GM19455 (cell line): ENCODE results near the gene MASP2.
A peak's percentile ranks its signal among the peaks of the same experiment; 100 is the strongest.
"Not testable (repeated sequence)": the region's sequence is repeated elsewhere in the genome, so short reads cannot be mapped to it uniquely, and the experiment has no call there.

Experiments used
- ATAC-seq: cut with Tn5 transposase; IDR thresholded peaks from one replicate; pipeline ENCODE4 v1.9.1; 2021; ENCODE audit not compliant: unreplicated experiment

Gene MASP2

DNA sequence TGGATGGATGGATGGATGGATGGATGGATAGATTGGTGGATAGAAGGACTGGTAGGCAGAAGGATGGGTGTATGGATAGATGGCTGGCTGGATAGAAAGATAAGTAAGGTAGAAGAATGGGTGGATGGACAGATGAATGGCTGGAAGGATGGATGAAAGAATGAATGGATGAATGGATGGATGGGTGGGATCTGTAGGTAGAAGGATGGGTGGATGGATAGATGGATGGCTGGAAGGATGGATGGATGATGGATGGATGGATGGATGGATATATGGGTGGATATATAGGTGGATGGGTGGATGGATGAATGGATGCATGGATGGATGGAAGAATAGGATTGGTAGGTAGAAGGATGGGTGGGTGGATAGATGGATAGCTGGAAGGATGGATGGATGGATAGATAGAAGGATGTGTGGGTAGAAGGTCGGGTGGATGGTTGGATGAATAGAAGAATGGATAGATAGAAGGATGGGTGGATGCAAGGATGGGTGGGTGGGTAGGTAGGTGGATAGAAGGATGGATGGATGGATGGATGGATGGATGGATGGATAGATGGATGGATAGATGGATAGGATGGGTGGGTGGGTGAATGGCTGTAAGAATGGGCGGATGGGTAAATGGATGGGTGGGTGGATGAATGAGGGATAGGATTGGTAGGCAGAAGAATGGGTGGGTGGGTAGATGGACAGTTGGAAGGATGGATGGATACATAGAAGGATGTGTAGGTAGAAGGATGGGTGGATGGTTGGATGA lies 7.5 kb downstream of the MASP2 start:
- ATAC-seq, result no peak

DNA sequence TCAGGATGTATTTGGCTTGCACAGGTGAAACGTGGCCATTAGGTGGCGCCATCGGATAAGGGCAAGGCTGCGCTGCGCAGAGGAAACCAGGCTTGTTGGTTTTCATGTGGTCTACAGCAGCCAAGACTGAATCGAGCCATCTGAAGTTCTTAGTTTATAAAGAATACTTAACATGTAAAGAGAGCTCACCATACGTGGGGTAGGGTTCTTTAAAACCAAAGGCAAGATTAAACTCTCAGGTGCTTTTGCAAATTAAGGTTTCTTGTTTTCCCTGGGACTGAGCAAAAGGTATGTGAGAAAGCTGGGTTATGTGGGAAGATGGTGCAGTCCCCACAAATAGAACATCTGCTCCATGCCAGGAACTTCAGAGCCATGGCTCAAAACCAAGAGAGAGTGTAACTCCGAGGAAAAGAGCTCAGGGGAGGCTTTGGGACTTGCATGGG lies 9.3 kb downstream of the MASP2 start:
- ATAC-seq, result no peak

DNA sequence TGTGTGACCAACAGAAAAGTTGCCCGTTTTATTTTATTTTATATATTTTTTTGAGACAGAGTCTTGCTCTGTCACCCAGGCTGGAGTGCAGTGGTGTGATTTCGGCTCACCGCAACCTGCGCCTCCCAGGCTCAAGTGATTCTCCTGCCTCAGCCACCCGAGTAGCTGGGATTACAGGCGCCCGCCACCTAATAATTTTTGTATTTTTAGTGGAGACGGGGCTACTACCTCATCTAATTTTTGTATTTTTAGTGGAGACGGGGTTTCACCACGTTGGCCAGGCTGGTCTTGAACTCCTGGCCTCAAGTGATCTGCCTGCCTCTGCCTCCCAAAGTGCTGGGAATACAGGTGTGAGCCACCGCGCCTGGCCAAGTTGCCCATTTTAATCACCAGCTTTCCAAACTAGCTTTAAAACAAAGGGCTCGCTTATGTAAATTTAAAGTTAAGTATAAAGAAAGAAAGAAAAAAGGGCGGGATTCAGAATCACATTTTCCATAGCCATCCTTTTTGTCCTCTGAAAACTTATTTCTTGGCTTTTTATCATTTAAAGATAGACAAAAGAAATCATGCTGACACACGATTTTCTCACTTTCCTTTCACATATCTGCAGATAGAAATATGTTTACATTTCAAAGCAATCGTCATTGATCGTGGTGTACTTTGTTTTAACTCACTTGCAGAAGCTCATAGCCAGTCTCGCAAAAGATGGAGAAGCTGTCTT lies 9.9 kb downstream of the MASP2 start:
- not testable (repeated sequence) for ATAC-seq

DNA sequence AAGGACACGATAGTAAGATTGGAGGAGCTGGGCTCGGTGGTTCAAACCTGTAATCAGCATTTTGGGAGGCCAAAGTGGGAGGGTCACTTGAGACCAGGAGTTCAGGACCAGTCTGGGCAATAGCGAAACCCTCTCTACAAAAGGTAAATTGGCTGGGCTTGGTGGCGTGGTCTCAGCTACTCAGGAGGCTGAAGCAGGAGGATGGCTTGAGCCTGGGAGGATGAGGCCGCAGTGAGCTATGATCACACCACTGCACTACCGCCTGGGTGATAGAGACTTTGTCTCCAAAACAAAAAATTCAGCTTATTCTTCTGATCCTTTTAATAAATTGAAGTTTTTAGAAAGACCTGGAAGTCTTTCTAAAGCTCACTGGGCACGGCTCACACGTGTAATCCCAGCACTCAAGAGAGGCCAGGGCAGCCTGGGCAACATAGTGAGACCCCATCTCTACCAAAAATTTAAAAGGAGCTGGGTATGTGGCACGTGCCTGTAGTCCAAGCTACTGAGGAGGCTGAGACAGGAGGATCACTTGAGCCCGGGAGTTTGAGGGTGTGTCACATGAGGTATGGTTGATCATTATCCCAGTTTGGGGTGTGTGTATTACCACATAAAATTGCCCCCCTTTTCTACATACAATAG lies 15.3 kb downstream of the MASP2 start:
- ATAC-seq, result no peak

DNA sequence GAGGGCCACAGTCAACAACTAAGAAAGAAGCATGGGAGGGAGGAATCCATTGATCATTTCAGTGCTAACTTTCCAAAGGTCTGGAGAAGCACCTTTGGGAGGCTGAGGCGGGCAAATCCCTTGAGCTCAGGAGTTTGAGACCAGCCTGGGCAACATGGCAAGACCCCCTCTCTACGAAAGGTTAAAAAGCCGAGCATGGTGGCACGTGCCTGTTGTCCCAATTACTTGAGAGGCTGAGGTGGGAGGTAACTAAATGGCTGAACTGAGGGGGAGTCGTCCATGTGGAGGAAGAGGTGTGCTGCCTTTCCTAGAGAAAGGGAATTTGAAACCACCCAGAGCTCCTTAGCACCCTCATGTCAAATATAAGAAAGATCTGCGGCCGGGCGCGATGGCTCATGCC lies 16.2 kb downstream of the MASP2 start:
- no peak for ATAC-seq

DNA sequence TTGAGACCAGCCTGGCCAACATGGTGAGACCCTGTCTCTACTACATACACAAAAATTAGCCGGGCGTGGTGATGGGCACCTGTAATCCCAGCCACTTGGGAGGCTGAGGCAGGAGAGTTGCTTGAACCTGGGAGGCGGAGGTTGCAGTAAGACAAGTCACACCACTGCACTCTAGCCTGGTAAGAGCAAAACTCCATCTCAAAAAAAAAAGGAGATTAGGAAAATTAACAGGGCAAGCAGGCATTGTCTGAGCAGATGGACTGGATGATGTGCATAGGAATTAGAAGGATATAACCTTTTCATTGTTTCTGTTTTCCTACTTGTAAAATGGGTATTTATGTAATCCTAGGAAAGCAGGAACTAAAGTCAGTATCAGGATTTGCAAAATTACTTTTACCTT lies 19.0 kb downstream of the MASP2 start:
- ATAC-seq, result no peak

DNA sequence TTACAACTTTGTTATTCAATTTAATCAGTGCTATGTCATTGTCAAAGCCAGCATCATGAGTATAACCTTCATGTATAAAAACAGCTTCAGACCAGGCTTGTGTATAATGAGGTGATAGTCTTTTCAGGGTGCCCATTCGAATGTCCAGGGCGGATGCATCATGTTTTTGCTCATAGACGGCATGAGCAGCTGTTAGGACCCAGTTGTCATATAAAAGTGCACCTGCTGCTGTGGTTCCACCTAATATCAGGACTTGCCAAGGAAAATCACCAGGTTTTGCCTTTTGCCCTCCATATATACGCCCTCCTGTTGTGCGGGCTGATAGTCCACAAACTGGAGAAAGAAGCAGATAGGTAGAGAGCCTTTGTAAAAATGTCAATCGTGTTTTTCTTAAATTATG lies 19.7 kb downstream of the MASP2 start:
- ATAC-seq, result no peak

DNA sequence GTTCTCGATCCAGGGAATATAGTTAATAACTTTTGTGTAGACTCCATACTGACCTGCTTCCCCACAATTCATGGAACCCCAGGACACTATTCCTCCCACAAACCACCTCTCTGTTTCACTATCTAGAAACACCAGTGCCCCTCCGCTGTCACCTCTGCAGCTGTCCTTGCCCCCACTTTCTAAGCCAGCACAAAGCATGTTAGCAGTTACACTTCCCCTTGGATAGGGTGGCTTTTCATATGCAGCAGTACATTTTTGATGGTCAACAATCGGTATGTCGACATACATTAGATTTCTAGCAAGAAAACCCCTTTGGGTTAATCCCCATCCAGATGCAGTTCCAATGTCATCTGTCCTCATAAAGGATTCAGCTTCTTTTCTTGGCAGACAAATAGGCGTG lies 20.1 kb downstream of the MASP2 start:
- ATAC-seq, result no peak

DNA sequence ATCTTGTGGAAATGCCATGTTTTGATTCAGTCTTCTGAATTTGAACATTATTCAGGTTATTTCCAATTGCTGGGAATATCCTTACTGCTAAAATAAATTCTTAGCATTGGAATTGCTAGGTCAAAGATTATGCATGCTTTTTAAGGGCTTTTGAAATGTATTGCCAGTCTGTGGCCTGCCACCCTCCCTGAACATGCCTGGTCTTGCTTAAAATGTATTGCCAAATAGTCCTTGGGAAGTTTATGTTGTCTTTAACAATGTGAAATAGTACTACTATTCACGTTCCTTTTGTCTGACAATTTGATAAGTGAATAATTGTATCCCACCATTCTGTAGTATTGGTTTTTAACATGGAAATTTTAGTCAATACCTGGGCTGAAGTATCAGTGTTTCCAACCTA lies 21.0 kb downstream of the MASP2 start:
- ATAC-seq, result no peak

DNA sequence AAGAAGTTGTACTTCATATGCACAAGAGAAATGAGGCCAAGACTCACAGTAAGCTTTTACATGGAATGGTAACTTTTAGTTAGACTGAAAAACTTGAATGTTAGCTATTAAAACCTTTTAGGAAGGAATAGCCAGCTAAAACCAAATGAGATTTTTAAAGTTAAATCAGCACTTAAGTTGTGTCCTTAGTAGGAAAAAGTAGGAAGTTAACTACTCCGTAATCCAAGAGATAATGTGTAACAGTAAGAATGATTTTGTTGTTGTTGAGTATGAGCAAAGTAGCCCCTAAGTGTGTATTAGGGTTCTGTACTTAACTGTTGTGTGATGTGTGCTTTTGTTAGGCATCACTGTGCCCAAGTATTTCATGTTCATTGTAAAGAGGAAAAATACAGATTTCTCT lies 21.4 kb downstream of the MASP2 start:
- ATAC-seq, result no peak

DNA sequence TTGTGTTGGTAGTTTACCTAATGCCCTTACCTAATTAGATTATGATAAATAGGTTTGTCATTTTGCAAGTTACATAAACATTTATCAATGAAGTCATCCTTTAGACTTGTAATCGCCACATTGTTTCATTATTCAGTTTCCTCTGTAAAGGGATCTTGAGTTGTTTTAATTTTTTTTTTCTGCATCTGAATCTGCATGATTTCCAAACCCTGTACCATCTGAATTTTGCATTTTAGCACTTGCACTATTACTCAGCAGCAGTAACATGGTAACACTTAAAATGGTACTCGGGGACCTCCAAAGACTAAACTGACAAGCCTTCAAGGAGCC lies 22.2 kb downstream of the MASP2 start:
- no peak for ATAC-seq

DNA sequence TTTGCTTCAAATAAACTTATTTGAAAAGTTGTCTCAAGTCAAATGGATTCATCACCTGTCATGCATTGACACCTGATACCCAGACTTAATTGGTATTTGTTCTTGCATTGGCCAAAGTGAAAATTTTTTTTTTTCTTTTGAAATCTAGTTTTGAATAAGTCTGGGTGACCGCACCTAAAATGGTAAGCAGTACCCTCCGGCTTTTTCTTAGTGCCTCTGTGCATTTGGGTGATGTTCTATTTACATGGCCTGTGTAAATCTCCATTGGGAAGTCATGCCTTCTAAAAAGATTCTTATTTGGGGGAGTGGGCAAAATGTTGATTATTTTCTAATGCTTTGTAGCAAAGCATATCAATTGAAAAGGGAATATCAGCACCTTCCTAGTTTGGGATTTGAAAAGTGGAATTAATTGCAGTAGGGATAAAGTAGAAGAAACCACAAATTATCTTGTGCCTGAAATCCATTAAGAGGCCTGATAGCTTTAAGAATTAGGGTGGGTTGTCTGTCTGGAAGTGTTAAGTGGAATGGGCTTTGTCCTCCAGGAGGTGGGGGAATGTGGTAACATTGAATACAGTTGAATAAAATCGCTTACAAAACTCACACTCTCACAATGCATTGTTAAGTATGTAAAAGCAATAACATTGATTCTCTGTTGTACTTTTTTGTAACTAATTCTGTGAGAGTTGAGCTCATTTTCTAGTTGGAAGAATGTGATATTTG lies 22.7 kb downstream of the MASP2 start:
- ATAC-seq, result no peak

DNA sequence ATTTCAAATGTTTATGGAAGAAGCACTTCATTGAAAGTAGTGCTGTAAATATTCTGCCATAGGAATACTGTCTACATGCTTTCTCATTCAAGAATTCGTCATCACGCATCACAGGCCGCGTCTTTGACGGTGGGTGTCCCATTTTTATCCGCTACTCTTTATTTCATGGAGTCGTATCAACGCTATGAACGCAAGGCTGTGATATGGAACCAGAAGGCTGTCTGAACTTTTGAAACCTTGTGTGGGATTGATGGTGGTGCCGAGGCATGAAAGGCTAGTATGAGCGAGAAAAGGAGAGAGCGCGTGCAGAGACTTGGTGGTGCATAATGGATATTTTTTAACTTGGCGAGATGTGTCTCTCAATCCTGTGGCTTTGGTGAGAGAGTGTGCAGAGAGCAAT lies 23.8 kb downstream of the MASP2 start:
- no peak for ATAC-seq

DNA sequence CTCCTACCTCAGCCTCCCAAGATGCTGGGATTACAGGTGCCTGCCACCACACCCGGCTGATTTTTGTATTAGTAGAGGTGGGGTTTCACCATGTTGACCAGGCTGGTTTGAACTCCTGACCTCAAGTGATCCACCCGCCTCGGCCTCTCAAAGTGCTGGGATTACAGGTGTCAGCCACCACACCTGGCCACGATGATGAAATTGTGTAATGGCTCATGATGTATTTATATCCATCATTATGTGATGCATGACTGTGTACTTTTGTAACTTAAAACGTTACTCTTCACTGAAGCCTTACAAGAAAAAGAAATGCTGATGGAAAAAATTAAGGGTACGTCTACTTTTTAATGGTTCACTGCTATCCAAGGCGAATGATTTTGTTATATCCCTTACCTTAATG lies 27.1 kb downstream of the MASP2 start:
- ATAC-seq, result no peak

DNA sequence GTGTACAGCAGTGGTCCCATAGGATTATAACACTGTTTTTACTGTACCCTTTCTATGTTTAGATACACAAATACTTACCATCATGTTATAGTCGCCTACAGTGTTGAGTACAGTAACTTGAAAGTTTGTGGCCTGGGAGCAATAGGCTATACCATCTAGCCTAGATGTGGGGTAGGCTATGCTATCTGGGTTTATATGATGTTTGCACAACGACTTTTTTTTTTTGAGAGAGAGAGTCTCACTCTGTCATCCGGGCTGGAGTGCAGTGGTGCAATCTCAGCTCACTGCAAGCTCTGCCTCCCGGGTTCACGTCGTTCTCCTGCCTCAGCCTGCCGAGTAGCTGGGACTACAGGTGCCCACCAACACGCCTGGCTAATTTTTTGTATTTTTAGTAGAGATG lies 27.7 kb downstream of the MASP2 start:
- ATAC-seq, result not testable (repeated sequence)

DNA sequence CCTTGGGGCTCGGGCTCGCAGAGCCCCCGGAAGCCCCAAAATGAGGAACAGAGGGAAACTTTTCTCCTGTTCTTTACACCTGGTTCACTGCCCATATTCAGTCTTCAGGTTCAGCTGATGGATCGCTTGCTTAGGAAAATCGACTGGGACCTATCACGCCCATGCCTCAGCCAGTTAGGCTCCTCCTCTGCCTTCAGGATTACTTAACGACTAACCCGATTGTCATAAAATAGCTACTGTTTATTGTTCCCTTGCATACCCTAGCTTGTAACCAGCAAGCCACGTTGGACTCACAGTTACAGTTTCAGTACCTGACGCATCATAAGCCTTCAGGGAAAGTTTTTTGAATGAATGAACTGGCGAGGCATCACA lies 33.9 kb downstream of the MASP2 start:
- ATAC-seq, result no peak

DNA sequence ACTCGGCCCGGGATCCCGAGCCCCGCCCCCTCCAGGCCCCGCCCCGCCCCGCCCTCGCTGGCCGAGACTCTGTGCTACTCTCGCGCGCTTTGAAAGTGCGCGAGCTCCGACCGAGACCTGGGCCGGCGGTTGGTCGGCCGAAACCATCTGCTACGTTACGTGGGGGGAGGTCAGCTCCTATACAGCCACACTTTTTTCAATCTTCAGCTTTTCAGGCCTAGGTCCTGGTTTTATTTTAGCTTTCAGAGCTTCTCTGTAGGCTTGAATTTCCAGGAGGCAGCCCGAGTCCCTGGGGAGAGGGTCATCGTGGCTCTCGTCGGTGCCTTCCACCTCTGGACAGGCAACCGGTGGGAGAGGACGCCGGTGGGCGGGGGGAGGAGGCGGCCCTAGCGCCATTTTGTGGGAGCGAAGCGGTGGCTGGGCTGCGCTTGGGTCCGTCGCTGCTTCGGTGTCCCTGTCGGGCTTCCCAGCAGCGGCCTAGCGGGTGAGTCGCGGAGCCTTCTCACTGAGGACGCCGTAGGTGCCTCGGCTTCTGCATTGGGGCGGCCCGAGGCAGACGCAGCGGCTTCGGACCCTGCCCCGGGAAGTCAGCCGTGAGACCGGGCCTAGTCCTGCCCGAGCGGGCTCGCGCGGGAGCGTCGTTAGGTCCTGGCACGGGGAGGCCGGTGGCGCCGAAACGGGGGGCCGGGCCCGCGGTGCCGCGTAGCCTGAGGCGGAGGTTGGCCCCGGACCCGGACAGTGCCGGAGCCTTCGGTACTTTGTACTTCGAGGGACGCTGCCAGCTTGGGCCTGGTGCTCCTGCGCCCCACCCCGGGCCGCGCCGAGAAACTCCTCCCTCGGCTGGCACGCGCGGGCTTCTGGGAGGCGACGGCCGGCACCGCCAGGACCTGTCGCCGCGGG lies 34.5 kb downstream of the MASP2 start, which contains the start of gene TARDBP:
Gene TARDBP, plus strand, starts transcription at position 395 of the 900 bp plus-strand sequence. CDS start 1,074 bp downstream, outside the sequence.
- peak; percentile 90 for ATAC-seq

DNA sequence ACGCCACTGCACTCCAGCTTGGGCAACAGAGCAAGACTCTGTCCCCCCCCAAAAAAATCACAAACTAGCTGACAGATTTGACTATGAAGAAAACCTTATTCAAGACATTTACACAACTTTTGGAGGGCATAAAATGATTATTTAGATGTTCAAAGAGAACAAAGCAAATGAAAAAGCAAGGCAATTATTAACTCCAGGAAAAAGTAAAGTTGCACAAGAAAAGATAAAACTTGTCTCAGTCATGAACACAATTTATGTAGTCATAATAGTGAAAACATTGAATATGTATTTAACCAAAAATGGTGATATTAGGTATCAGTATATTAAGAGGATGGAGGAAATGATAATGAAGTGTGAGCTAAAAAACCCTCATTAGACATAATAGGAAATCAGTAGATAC lies 46.5 kb downstream of the MASP2 start:
- ATAC-seq, result no peak

DNA sequence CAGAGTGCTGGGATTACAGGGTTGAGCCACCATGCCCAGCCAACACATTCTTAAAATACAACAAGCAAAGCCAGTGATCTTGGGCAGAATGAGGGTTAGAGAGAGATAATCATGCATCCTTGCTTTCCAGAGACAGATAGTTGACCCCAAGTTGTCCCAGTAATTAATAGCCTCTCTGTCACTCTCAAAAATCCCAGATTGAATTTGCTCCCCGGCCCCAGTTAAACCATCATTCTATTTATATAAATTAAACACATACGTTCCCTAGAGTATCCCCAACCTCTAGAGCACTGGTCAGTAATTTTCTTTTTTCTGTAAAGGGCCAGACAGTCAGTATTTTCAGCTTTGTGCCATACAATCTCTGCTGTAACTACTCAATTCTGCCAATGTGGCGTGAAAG lies 50.9 kb downstream of the MASP2 start:
- no peak for ATAC-seq

DNA sequence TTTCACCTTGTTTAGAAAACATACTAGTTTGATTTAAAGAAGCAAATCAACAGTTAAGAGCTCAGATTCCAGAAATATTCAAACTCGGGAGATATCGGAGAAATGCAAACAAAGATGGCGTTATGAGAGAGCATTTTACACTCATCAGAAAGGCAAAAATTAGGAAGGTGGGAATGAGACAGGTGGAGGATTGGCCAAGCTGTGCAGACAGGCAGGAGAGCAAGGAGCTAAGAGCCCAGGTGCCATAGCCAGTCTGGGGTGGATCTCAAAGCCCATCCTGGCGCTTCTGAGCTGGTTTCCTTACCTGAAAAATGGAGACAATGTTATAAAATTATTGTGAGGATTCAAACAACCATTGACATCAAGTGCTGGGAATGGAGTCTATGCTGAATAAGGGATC lies 54.2 kb downstream of the MASP2 start:
- ATAC-seq, result no peak

DNA sequence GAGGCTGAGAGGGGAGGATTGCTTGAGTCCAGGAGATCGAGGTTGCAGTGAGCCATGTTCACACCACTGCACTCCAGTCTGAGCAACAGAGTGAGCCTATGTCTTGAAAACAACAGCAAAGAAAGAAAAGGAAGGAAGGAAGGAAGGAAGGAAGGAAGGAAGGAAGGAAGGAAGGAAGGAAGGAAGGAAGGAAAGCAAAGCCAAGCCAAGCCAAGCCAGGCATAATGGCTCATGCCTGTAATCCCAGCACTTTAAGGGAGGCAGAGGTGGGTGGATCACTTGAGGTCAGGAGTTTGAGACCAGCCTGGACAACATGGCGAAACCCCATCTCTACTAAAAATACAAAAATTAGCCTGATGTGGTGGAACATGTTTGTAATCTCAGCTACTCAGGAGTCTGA lies 55.0 kb downstream of the MASP2 start:
- ATAC-seq, result not testable (repeated sequence)
